Measurements from ENCODE around the gene GPR152. TPM values are rescaled to one million over a fixed set of nuclear protein-coding genes. Genes with fewer than 3 reads are reported as not detected.

The GPR152 gene
- total RNA-seq, 2 experiments from 2014 or later: not detected

DNA sequence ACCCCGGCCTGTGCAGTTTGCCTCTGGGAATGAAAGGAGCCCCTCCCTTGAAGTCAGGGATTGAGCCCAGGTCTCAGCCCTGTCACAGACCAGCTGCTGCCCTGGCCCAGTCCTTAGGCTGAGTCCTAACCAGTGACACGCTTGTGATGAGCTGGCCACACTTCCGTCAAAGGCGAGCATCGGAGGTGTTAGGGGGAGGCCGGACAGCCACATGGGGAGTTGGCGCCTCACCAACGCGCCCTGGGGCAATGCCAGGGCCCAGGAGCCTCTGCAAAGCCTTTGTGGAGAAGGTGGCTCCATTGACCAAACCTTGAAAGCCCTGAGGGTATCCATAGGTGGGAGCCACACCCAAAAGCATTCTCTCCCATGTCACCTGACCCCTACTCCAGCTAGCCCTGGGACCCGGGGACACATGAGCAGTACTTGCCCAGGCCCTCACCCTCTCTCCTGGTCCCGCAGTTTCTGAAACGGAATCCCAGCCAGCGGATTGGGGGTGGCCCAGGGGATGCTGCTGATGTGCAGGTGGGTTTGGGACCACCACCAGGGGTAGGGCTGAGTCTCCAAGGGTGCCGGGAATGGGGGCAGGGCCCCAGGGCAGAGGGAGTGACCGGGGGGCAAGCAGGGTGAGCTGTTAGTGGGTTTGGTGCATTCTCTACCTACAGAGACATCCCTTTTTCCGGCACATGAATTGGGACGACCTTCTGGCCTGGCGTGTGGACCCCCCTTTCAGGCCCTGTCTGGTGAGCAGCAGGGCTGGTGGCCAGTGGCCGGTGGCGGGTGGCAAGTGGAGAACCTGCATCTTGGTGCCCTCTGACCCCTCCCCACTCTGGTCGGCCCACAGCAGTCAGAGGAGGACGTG lies 18.8 kb downstream of the GPR152 start:
- Histone ChIP-seq H3K9me2 (ENCODE audit: insufficient read depth, low read length) (no peaks in the 10 kb centered on the region), H3K79me2 (ENCODE audit: insufficient read depth, low read depth, low read length) (peaks cover 41% of the 10 kb centered on the region), H3K4me3 (ENCODE audit: low read depth, low read length, poor library complexity, severe bottlenecking) (peak overlapping the region; percentile 81), H3K9me3 (ENCODE audit: low read length) (no peaks in the 10 kb centered on the region), H3K36me3 (ENCODE audit: insufficient read depth, low read length) (peaks cover 68% of the 10 kb centered on the region), H2AFZ (ENCODE audit: low read length) (no peak overlapping the region), H3K4me1 (ENCODE audit: insufficient read depth, low read length, poor library complexity, severe bottlenecking) (peaks cover 60% of the 10 kb centered on the region), H4K20me1 (ENCODE audit: insufficient read depth, low read length) (peaks cover 12% of the 10 kb centered on the region), H3K27ac (ENCODE audit: low read depth, low read length, poor library complexity, severe bottlenecking) (peak overlapping the region; percentile 94), H3K4me2 (ENCODE audit: low read length) (peak overlapping the region; percentile 97)
- no peak for TF ChIP-seq CTCF (conservative IDR thresholded peaks at IDR 0.05; ENCODE audit: low read length)
- TF ChIP-seq EZH2phosphoT487 (IDR thresholded peaks at IDR 0.05; ENCODE audit: borderline replicate concordance, low read depth, low read length): no peak
- BruUV-seq (replicated peaks): no TSS peak
- POLR2A ChIA-PET: no interaction called here
- no peak for DNase-seq (ENCODE audit: low spot score)
- CTCF ChIA-PET (ENCODE audit: unreplicated experiment): no interaction called here
- intact Hi-C loops (cut with micrococcal nuclease; ENCODE audit: unreplicated experiment): no loop called here

DNA sequence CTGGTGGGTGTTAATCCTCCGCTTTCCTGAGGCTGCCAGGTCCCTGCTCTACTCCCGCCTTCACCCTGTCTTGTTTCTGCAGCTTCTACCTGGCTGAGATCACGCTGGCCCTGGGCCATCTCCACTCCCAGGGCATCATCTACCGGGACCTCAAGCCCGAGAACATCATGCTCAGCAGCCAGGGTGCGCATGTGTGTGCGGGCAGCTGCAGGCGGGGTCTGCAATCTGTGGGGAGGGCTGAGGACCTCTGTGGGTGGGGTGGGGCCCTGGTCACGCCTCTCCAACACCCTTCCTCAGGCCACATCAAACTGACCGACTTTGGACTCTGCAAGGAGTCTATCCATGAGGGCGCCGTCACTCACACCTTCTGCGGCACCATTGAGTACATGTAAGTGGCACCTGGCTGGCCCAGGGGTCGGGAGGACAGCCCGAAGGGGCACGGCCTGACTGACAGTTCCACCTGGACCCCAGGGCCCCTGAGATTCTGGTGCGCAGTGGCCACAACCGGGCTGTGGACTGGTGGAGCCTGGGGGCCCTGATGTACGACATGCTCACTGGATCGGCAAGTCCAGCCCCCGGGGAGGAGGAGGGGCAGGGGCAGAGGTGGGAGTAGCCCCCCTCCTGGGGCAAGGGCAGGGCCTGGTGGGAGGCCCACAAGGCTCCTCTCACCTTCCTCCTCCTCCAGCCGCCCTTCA lies 19.7 kb downstream of the GPR152 start:
- H4K20me1 ChIP-seq (ENCODE audit: insufficient read depth, low read length): peaks cover 12% of the 10 kb centered on the region
- no peak overlapping the region for H3K4me3 ChIP-seq (ENCODE audit: low read depth, low read length, poor library complexity, severe bottlenecking)
- intact Hi-C loops (cut with micrococcal nuclease; ENCODE audit: unreplicated experiment): no loop called here
- CTCF ChIA-PET (ENCODE audit: unreplicated experiment): no interaction called here
- no peaks in the 10 kb centered on the region for H3K9me2 ChIP-seq (ENCODE audit: insufficient read depth, low read length)
- POLR2A ChIA-PET: no interaction called here
- peak overlapping the region; percentile 97; the same call in 1 of the 2 replicates for H3K4me2 ChIP-seq (ENCODE audit: low read length)
- TF ChIP-seq EZH2phosphoT487 (IDR thresholded peaks at IDR 0.05; ENCODE audit: borderline replicate concordance, low read depth, low read length) (no peak), CTCF (conservative IDR thresholded peaks at IDR 0.05; ENCODE audit: low read length) (no peak)
- H3K36me3 ChIP-seq (ENCODE audit: insufficient read depth, low read length): peaks cover 66% of the 10 kb centered on the region
- peaks cover 53% of the 10 kb centered on the region for H3K4me1 ChIP-seq (ENCODE audit: insufficient read depth, low read length, poor library complexity, severe bottlenecking)
- H3K9me3 ChIP-seq (ENCODE audit: low read length): no peaks in the 10 kb centered on the region
- H3K79me2 ChIP-seq (ENCODE audit: insufficient read depth, low read depth, low read length): peaks cover 41% of the 10 kb centered on the region
- peak overlapping the region; percentile 94 for H3K27ac ChIP-seq (ENCODE audit: low read depth, low read length, poor library complexity, severe bottlenecking)
- no peak overlapping the region for H2AFZ ChIP-seq (ENCODE audit: low read length)
- BruUV-seq (replicated peaks): no TSS peak
- no peak for DNase-seq (ENCODE audit: low spot score)
